Mucosa of descending colon (tissue), 3 donors: Measurements from ENCODE around the gene FSTL5. TPM values are rescaled to one million over a fixed set of nuclear protein-coding genes. Genes with fewer than 3 reads are reported as not detected.

Experiments used
- ATAC-seq: fragments of 200-7000 bp; cut with Tn5 transposase; one replicate; pipeline ENCODE4 v1.9.1; 2020; ENCODE audit warnings: mild to moderate bottlenecking, moderate library complexity
- DNase-seq, 3 donors: peaks; one replicate each; pipeline ENCODE4 v3.0.0-alpha.2; 2020
- H3K36me3 ChIP-seq: fragments of 200-600 bp; one replicate; pipeline ENCODE4 v1.8.0; 2021; ENCODE audit warnings: low read depth, mild to moderate bottlenecking
- H3K4me1 ChIP-seq: fragments of 200-600 bp; one replicate; pipeline ENCODE4 v1.8.0; 2021; ENCODE audit warnings: low read depth, mild to moderate bottlenecking
- H3K4me3 ChIP-seq: fragments of 200-600 bp; one replicate; pipeline ENCODE4 v1.8.0; 2021; ENCODE audit warnings: mild to moderate bottlenecking
- H3K9me3 ChIP-seq: fragments of 200-600 bp; one replicate; pipeline ENCODE4 v1.8.0; 2021; ENCODE audit warnings: mild to moderate bottlenecking
- intact Hi-C, 2 donors: fragments of 100-400 bp; cut with DNase I in 1 of 2; cut with micrococcal nuclease in 1 of 2; formaldehyde crosslinking; loops; one replicate each; pipeline versions ENCODE4 v1.11.0 to v1.11.1; 2022; cut with DNase I, micrococcal nuclease
- total RNA-seq, 3 donors: library from RNA; stranded (reverse); fragmentation: NEBNext Ultra II Directional in 2 of 3; extraction: Animal tissue kit (Norgen Biotek cat#: 25700) in 2 of 3; gene quantifications; one replicate each; pipeline versions ENCODE4 v1.2.1 to v1.2.4, GENCODE V29; 2021 to 2023
- TF ChIP-seq, protein P1 (sequence below): fragments of 200-600 bp; IDR thresholded peaks from one replicate; pipeline ENCODE4 v1.8.0; 2022; ENCODE audit warnings: antibody characterized with exemption, mild to moderate bottlenecking
- donor health status: DM: no; HTN: no; CAD: no; lungs with moderate emphysema.
- donor health status: DM: no; HTN: no; CAD: no.
- donor health status: DM: no; HTN: yes; CAD: no.

The FSTL5 gene
- total RNA-seq, 3 donors from 2014 or later: 1.8 TPM; not detected in 2

DNA sequence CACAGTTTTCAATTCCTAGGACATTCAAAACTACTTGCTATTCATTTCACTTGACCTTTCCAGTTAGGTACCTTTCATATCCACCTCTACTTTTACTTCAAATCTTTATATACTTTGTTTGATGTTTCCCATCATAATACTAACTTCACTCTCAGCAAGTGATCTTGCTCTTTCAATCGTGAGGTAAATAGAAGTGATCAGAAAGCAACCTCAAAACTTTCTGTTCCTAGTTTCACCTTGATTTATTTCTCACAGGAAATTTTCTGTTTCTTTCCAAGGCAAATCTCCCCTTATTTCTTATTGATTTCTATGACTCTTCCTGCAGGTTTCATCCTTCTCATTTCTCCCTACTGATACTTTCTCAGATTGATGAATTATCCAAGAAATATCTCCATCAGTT is 623.5 kb downstream of the FSTL5 start:
- H3K4me1 ChIP-seq: no peaks in the 10 kb centered on the region

DNA sequence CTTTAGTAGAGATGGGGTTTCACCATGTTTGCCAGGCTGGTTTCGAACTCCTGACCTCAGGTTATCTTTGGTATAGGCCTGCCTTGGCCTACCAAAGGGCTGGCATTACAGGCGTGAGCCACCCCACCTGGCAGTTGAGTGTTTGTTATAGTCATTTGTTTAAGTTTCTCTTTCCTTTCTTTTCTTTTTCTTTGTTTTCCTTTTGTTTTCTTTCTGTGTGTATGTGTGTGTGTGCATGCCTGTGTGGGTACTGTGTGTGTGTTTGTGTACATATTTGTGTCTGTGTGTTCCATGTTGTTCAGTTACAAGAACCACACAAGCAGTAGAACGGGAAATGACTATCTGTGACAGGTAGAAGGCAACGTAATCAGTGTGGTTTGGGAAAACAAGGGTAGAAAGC is 624.9 kb downstream of the FSTL5 start:
- Histone ChIP-seq H3K9me3 (no peaks in the 10 kb centered on the region), H3K4me1 (no peaks in the 10 kb centered on the region), H3K4me3 (no peak overlapping the region), H3K36me3 (no peaks in the 10 kb centered on the region)
- ATAC-seq (no peak), DNase-seq (no peak)
- intact Hi-C loops: no loop called here
- TF ChIP-seq, protein P1, sequence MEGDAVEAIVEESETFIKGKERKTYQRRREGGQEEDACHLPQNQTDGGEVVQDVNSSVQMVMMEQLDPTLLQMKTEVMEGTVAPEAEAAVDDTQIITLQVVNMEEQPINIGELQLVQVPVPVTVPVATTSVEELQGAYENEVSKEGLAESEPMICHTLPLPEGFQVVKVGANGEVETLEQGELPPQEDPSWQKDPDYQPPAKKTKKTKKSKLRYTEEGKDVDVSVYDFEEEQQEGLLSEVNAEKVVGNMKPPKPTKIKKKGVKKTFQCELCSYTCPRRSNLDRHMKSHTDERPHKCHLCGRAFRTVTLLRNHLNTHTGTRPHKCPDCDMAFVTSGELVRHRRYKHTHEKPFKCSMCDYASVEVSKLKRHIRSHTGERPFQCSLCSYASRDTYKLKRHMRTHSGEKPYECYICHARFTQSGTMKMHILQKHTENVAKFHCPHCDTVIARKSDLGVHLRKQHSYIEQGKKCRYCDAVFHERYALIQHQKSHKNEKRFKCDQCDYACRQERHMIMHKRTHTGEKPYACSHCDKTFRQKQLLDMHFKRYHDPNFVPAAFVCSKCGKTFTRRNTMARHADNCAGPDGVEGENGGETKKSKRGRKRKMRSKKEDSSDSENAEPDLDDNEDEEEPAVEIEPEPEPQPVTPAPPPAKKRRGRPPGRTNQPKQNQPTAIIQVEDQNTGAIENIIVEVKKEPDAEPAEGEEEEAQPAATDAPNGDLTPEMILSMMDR: no peak

More for the DNA sequence above, 623.5 kb downstream of the FSTL5 start:
- Histone ChIP-seq H3K36me3 (no peaks in the 10 kb centered on the region), H3K4me3 (no peak overlapping the region), H3K9me3 (no peaks in the 10 kb centered on the region)
- ATAC-seq (no peak), DNase-seq (no peak)
- intact Hi-C loops: no loop called here
- TF ChIP-seq, protein P1: no peak

- no peak overlapping the region for H3K4me3 ChIP-seq
- TF ChIP-seq, protein P1: no peak
- DNase-seq (no peak), ATAC-seq (no peak)
- H3K4me1 ChIP-seq: no peaks in the 10 kb centered on the region
- H3K36me3 ChIP-seq: no peaks in the 10 kb centered on the region
- intact Hi-C loops: no loop called here
- H3K9me3 ChIP-seq: no peaks in the 10 kb centered on the region
These were observed 633.1 kb downstream of the FSTL5 start for GRCh38 chr4:161530710-161531109.

DNA sequence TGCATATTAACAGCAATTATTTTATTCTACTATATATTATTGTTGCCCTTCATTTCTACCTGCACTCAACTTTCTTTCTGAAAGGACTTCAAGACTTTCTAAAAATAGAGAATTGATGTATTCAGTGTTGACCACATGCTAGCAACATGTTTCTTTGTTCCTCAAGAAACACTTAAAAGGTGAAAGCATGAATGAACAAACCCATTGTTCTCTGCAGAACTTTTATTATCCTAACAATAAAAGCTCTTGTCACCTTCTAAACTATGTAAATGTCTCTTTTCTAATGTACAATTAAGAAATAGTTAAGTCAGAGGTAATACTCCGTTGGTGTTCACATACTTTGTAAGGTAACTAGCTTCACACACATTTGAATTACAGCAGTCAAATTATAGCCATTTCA is 638.7 kb downstream of the FSTL5 start:
- no peak overlapping the region for H3K4me3 ChIP-seq
- ATAC-seq: no peak
- intact Hi-C loops: no loop called here

DNA sequence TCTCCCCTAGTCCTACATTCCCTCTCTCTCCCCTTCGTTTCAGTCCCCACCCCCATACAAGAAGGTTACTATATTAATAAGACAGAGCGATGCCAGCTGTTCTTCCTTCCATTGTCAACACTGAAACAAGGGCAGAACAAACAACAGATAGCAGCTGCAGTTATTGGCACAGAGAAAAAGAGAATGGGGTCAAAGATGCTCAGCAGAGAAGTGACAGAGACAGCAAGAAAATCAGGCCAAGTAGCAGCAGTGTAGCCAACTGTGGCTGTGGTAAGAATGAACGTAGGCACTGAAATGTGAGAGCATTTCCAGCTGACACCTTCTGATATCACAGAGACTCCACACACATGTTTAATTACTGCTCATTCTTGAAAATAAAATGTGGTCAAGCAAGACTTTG is 641.8 kb downstream of the FSTL5 start:
- intact Hi-C loops: no loop called here
- H3K9me3 ChIP-seq: no peaks in the 10 kb centered on the region

More for the DNA sequence above, 638.7 kb downstream of the FSTL5 start:
- Histone ChIP-seq H3K4me1 (no peaks in the 10 kb centered on the region), H3K9me3 (no peaks in the 10 kb centered on the region), H3K36me3 (no peaks in the 10 kb centered on the region)
- no peak for DNase-seq
- TF ChIP-seq, protein P1: no peak

More for the DNA sequence above, 641.8 kb downstream of the FSTL5 start:
- H3K4me3 ChIP-seq: no peak overlapping the region
- no peaks in the 10 kb centered on the region for H3K36me3 ChIP-seq
- ATAC-seq: no peak
- DNase-seq: no peak
- no peaks in the 10 kb centered on the region for H3K4me1 ChIP-seq
- TF ChIP-seq, protein P1: no peak
